Measurements from ENCODE around the gene NCAM1. TPM values are rescaled to one million over a fixed set of nuclear protein-coding genes. Genes with fewer than 3 reads are reported as not detected.

Gene NCAM1
- total RNA-seq, 1 experiment from 2014 or later, result not detected

- Histone ChIP-seq H4K20me1 (ENCODE audit: low read length) (no peaks in the 10 kb centered on the region), H3K4me1 (ENCODE audit: insufficient read depth, low read length) (no peaks in the 10 kb centered on the region), H2AFZ (ENCODE audit: low read length) (no peak overlapping the region), H3K9me2 (replicated peaks; ENCODE audit: low read length) (no peaks in the 10 kb centered on the region), H3K4me3 (ENCODE audit: low read length) (no peak overlapping the region), H3K27me3 (ENCODE audit: low read length) (no peaks in the 10 kb centered on the region; the same call in 1 of the 2 replicates), H3K9ac (ENCODE audit: low read length) (no peak overlapping the region), H3K36me3 (ENCODE audit: low read depth, low read length) (no peaks in the 10 kb centered on the region), H3K27ac (ENCODE audit: low read length) (no peak overlapping the region), H3K9me3 (ENCODE audit: low read length) (no peaks in the 10 kb centered on the region), H3K79me2 (ENCODE audit: low read length) (no peaks in the 10 kb centered on the region), H3K4me2 (ENCODE audit: low read length) (no peak overlapping the region), H3F3A (ENCODE audit: low read length, unreplicated experiment) (no peaks in the 10 kb centered on the region)
- intact Hi-C loops (cut with micrococcal nuclease), result no loop called here
- DNase-seq, result no peak
- ATAC-seq, result no peak
- POLR2A ChIA-PET (ENCODE audit: unreplicated experiment), result no interaction called here
- CTCF ChIA-PET, result no interaction called here
- TF ChIP-seq EZH2 (IDR thresholded peaks at IDR 0.05; ENCODE audit: low read length, unreplicated experiment), result no peak
- TF ChIP-seq, protein P1, sequence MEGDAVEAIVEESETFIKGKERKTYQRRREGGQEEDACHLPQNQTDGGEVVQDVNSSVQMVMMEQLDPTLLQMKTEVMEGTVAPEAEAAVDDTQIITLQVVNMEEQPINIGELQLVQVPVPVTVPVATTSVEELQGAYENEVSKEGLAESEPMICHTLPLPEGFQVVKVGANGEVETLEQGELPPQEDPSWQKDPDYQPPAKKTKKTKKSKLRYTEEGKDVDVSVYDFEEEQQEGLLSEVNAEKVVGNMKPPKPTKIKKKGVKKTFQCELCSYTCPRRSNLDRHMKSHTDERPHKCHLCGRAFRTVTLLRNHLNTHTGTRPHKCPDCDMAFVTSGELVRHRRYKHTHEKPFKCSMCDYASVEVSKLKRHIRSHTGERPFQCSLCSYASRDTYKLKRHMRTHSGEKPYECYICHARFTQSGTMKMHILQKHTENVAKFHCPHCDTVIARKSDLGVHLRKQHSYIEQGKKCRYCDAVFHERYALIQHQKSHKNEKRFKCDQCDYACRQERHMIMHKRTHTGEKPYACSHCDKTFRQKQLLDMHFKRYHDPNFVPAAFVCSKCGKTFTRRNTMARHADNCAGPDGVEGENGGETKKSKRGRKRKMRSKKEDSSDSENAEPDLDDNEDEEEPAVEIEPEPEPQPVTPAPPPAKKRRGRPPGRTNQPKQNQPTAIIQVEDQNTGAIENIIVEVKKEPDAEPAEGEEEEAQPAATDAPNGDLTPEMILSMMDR (conservative IDR thresholded peaks at IDR 0.05; ENCODE audit: low read depth, low read length), result no peak
- no peak for TF ChIP-seq EZH2phosphoT487 (IDR thresholded peaks at IDR 0.05; ENCODE audit: borderline replicate concordance, low read length)
- no TSS peak for BruUV-seq (replicated peaks)
Observed at GRCh38 chr11:112941104-112941503, 20.1 kb upstream of the NCAM1 start.

DNA sequence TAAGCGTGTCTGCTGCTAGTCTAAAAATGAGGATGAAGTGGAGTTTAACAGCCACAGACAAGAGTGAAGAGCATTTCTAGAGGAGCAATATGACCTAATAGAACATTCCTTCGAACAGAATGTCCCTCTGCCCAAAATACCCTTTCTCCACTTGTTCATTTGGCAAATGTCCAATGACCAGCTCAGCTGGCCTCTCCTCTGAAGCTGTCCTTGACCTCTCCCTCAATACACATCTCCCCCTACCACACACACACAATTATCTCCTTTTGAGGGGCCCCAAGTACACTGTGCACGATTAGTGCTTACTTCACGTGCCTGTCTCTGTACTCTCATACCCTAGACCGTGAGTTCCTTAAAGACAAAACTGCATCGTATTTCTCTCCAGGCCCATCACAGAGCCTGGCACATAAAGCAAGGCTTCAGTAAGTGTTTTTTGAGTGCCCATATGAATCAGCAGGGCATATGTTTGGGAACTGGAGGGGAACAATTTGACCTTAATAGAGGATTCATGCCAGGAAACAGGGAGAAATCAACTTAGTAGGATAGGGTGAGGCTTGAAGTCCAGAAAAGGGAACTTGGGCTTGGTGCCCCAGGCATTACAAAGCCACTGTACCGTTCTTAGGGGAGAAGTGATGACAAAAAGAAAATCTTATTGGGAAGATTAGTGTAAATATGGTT is 18.1 kb upstream of the NCAM1 start:
- H3K27ac ChIP-seq (ENCODE audit: low read length), result no peak overlapping the region
- no peak overlapping the region for H2AFZ ChIP-seq (ENCODE audit: low read length)
- H3K9me2 ChIP-seq (replicated peaks; ENCODE audit: low read length), result no peaks in the 10 kb centered on the region
- no peaks in the 10 kb centered on the region for H3K9me3 ChIP-seq (ENCODE audit: low read length)
- DNase-seq, result no peak
- no peak overlapping the region for H3K4me2 ChIP-seq (ENCODE audit: low read length)
- intact Hi-C loops (cut with micrococcal nuclease), result no loop called here
- no peaks in the 10 kb centered on the region for H3K36me3 ChIP-seq (ENCODE audit: low read depth, low read length)
- no peak overlapping the region for H3K9ac ChIP-seq (ENCODE audit: low read length)
- H4K20me1 ChIP-seq (ENCODE audit: low read length), result no peaks in the 10 kb centered on the region
- no peak for ATAC-seq
- no peaks in the 10 kb centered on the region for H3F3A ChIP-seq (ENCODE audit: low read length, unreplicated experiment)
- no peaks in the 10 kb centered on the region for H3K4me1 ChIP-seq (ENCODE audit: insufficient read depth, low read length)
- TF ChIP-seq, protein P1 (conservative IDR thresholded peaks at IDR 0.05; ENCODE audit: low read depth, low read length), result no peak
- no peak for TF ChIP-seq EZH2phosphoT487 (IDR thresholded peaks at IDR 0.05; ENCODE audit: borderline replicate concordance, low read length)
- no peak overlapping the region for H3K4me3 ChIP-seq (ENCODE audit: low read length)
- BruUV-seq (replicated peaks), result no TSS peak
- ChIA-PET CTCF (no interaction called here), POLR2A (ENCODE audit: unreplicated experiment) (no interaction called here)
- no peaks in the 10 kb centered on the region; the same call in 1 of the 2 replicates for H3K27me3 ChIP-seq (ENCODE audit: low read length)
- H3K79me2 ChIP-seq (ENCODE audit: low read length), result no peaks in the 10 kb centered on the region

DNA sequence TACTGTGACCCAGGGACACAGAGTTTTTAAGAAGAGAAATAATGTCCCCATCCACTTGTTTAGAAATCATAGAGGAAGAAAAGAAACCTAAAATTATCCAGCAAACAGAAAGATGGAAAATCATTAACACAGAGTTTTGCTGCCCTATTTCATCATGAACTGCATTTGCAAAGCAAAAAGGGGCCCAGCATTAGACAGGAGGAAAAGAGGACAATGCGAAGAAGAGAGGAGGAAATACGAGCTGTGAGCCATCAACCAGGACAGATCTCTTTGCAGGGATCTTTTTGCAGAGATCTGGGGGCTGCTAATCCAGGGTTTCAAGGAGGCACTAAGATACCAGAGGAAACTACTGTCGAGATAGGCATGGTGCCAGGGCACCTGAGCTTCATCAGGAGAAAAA is 14.4 kb upstream of the NCAM1 start:
- Histone ChIP-seq H3K27me3 (ENCODE audit: low read length) (no peaks in the 10 kb centered on the region), H3K4me2 (ENCODE audit: low read length) (no peak overlapping the region), H3K9me2 (replicated peaks; ENCODE audit: low read length) (no peaks in the 10 kb centered on the region), H3K36me3 (ENCODE audit: low read depth, low read length) (no peaks in the 10 kb centered on the region), H4K20me1 (ENCODE audit: low read length) (no peaks in the 10 kb centered on the region), H2AFZ (ENCODE audit: low read length) (no peak overlapping the region), H3K27ac (ENCODE audit: low read length) (no peak overlapping the region), H3K4me3 (ENCODE audit: low read length) (no peak overlapping the region), H3F3A (ENCODE audit: low read length, unreplicated experiment) (no peaks in the 10 kb centered on the region), H3K9ac (ENCODE audit: low read length) (no peak overlapping the region), H3K4me1 (ENCODE audit: insufficient read depth, low read length) (no peaks in the 10 kb centered on the region), H3K79me2 (ENCODE audit: low read length) (no peaks in the 10 kb centered on the region), H3K9me3 (ENCODE audit: low read length) (no peaks in the 10 kb centered on the region)
- ChIA-PET CTCF (no interaction called here), POLR2A (ENCODE audit: unreplicated experiment) (no interaction called here)
- ATAC-seq (no peak), DNase-seq (no peak)
- BruUV-seq (replicated peaks), result no TSS peak
- TF ChIP-seq EZH2phosphoT487 (IDR thresholded peaks at IDR 0.05; ENCODE audit: borderline replicate concordance, low read length) (no peak), EZH2 (IDR thresholded peaks at IDR 0.05; ENCODE audit: low read length, unreplicated experiment) (no peak)
- TF ChIP-seq, protein P1 (conservative IDR thresholded peaks at IDR 0.05; ENCODE audit: low read depth, low read length), result no peak
- intact Hi-C loops (cut with micrococcal nuclease), result no loop called here

Measured in PC-3 (cell line).